Neural progenitor cell (in vitro differentiated cells): ENCODE measurements around the gene NDUFAF8. TPM values are rescaled to one million over a fixed set of nuclear protein-coding genes. Genes with fewer than 3 reads are reported as not detected.
A peak's percentile ranks its signal among the peaks of the same experiment; 100 is the strongest.

ENCODE experiments used
- DNase-seq: peaks from one replicate; pipeline ENCODE4 v3.0.0-alpha.2; 2016; ENCODE audit warnings: low spot score
- H2AFZ ChIP-seq: fragments of 200-600 bp; sonication (generic); replicated peaks from 2 replicates; pipeline ENCODE4 v1.6.1; 2016; ENCODE audit warnings: antibody characterized with exemption
- H3F3A ChIP-seq: fragments of 200-600 bp; sonication (generic); 2 replicates; pipeline ENCODE4 v1.6.1; 2016; ENCODE audit warnings: antibody characterized with exemption, low read depth
- H3K27ac ChIP-seq: fragments of 200-600 bp; sonication (generic); 2 replicates; pipeline ENCODE4 v1.5.1; 2016; ENCODE audit warnings: mild to moderate bottlenecking
- H3K27me3 ChIP-seq: fragments of 200-600 bp; sonication (generic); 2 replicates; pipeline ENCODE4 v1.6.1; 2016; ENCODE audit warnings: mild to moderate bottlenecking, moderate library complexity
- H3K36me3 ChIP-seq: fragments of 200-600 bp; sonication (generic); 2 replicates; pipeline ENCODE4 v1.5.1; 2016
- H3K4me1 ChIP-seq: fragments of 200-600 bp; sonication (generic); 2 replicates; pipeline ENCODE4 v1.6.1; 2016; ENCODE audit warnings: mixed run types
- H3K4me2 ChIP-seq: fragments of 200-600 bp; sonication (generic); 2 replicates; pipeline ENCODE4 v1.6.1; 2016
- H3K4me3 ChIP-seq: fragments of 200-600 bp; sonication (generic); 2 replicates; pipeline ENCODE4 v1.5.1; 2016
- H3K79me2 ChIP-seq: fragments of 200-600 bp; sonication (generic); 2 replicates; pipeline ENCODE4 v1.6.1; 2016; ENCODE audit warnings: low read depth
- H3K9ac ChIP-seq: fragments of 200-600 bp; sonication (generic); 2 replicates; pipeline ENCODE4 v1.6.1; 2016
- H3K9me3 ChIP-seq: fragments of 200-600 bp; sonication (generic); 2 replicates; pipeline ENCODE4 v1.5.1; 2016; ENCODE audit warnings: low read depth
- H4K20me1 ChIP-seq: fragments of 200-600 bp; sonication (generic); 2 replicates; pipeline ENCODE4 v1.6.1; 2016; ENCODE audit warnings: low read depth
- H3K27ac Mint-ChIP-seq: 3 replicates; pipeline ENCODE4 v1.8.0; 2021; ENCODE audit warnings: mixed read lengths
- H3K27me3 Mint-ChIP-seq: 2 replicates; pipeline ENCODE4 v1.8.0; 2022; ENCODE audit warnings: low read depth, mild to moderate bottlenecking, inconsistent platforms, moderate library complexity, mixed read lengths; ENCODE audit not compliant: insufficient read depth
- H3K36me3 Mint-ChIP-seq: 3 replicates; pipeline ENCODE4 v1.8.0; 2021; ENCODE audit warnings: mixed read lengths
- H3K4me1 Mint-ChIP-seq: 3 replicates; pipeline ENCODE4 v1.8.0; 2021; ENCODE audit warnings: mixed read lengths
- H3K4me3 Mint-ChIP-seq: 3 replicates; pipeline ENCODE4 v1.8.0; 2021; ENCODE audit warnings: mild to moderate bottlenecking, moderate library complexity, mixed read lengths
- H3K9me3 Mint-ChIP-seq: 3 replicates; pipeline ENCODE4 v1.8.0; 2020; ENCODE audit warnings: mixed read lengths
- CTCF ChIP-seq: fragments of 200-600 bp; sonication (generic); IDR thresholded peaks from 2 replicates; pipeline ENCODE4 v1.5.1; 2017; ENCODE audit warnings: antibody characterized with exemption, mild to moderate bottlenecking
- EZH2 ChIP-seq: fragments of 200-600 bp; sonication (generic); IDR thresholded peaks from 2 replicates; pipeline ENCODE4 v1.6.1; 2017; ENCODE audit warnings: antibody characterized with exemption, mild to moderate bottlenecking, moderate library complexity
- EZH2phosphoT487 ChIP-seq: fragments of 200-600 bp; sonication (generic); IDR thresholded peaks from 2 replicates; pipeline ENCODE4 v1.6.1; 2017; ENCODE audit warnings: antibody characterized with exemption
- total RNA-seq: library from RNA; depleted of rRNA; stranded (reverse); fragments of >200 nt; gene quantifications from 2 replicates; pipeline ENCODE4 v1.2.3, GENCODE V29; 2015; ENCODE audit warnings: low replicate concordance

The NDUFAF8 gene
- total RNA-seq, 1 donor from 2014 or later, result 34.7 TPM

- Mint-ChIP-seq H3K36me3 (peaks cover 11% of the 10 kb centered on the region), H3K9me3 (no peaks in the 10 kb centered on the region), H3K4me3 (no peak overlapping the region), H3K27ac (no peak overlapping the region), H3K4me1 (peaks cover 16% of the 10 kb centered on the region), H3K27me3 (peaks cover 5% of the 10 kb centered on the region)
- Histone ChIP-seq H3K4me2 (no peak overlapping the region), H3K36me3 (no peaks in the 10 kb centered on the region), H2AFZ (no peak overlapping the region), H3K4me1 (peaks cover 17% of the 10 kb centered on the region), H3K79me2 (peaks cover 27% of the 10 kb centered on the region), H4K20me1 (peaks cover 35% of the 10 kb centered on the region), H3K9me3 (no peaks in the 10 kb centered on the region), H3K27me3 (peaks cover 6% of the 10 kb centered on the region), H3K4me3 (no peak overlapping the region), H3K27ac (no peak overlapping the region), H3K9ac (no peak overlapping the region), H3F3A (peaks cover 13% of the 10 kb centered on the region)
- TF ChIP-seq CTCF, result no peak
- TF ChIP-seq EZH2phosphoT487, result no peak
- no peak for TF ChIP-seq EZH2
- no peak for DNase-seq
These were observed 20.1 kb upstream of the NDUFAF8 start for GRCh38 chr17:81218991-81219390.

GRCh38 chr17:81219476-81220180, 19.5 kb upstream of the NDUFAF8 start:
- Mint-ChIP-seq H3K36me3 (peaks cover 11% of the 10 kb centered on the region), H3K27me3 (peaks cover 5% of the 10 kb centered on the region), H3K4me3 (no peak overlapping the region), H3K27ac (no peak overlapping the region), H3K4me1 (peaks cover 16% of the 10 kb centered on the region), H3K9me3 (no peaks in the 10 kb centered on the region)
- no peak overlapping the region for H3K4me2 ChIP-seq
- H2AFZ ChIP-seq, result no peak overlapping the region
- H3K9me3 ChIP-seq, result no peaks in the 10 kb centered on the region
- no peak for DNase-seq
- H3K36me3 ChIP-seq, result no peaks in the 10 kb centered on the region
- peaks cover 17% of the 10 kb centered on the region for H3K4me1 ChIP-seq
- peaks cover 14% of the 10 kb centered on the region for H3F3A ChIP-seq
- H3K9ac ChIP-seq, result no peak overlapping the region
- H3K79me2 ChIP-seq, result peaks cover 27% of the 10 kb centered on the region
- peaks cover 35% of the 10 kb centered on the region for H4K20me1 ChIP-seq
- H3K27me3 ChIP-seq, result peaks cover 12% of the 10 kb centered on the region
- H3K27ac ChIP-seq, result no peak overlapping the region
- TF ChIP-seq CTCF (no peak), EZH2phosphoT487 (no peak), EZH2 (no peak)
- no peak overlapping the region for H3K4me3 ChIP-seq

DNA sequence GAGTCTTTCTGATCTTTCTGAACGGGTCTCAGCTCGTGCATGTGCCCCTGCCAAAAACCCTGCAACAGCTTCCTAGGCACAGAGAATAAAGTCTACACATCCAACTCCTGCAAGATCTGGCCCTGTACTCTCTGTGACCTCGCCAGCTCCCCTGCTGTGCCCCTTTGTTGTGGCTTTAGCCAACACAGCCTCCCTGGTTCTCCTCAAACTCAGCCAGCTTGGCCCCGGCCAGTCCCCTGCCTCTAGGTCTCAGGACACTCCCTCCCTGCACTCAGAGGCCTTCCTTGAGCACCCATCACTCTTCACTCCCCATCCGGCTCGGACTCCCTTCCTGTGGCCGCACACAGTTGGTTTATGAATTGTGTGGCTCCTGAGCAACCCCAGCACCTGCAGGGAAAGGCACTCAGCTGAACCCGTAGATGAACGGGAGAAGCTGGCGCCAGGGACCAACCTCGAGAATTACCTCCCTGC, 17.7 kb upstream of the NDUFAF8 start:
- DNase-seq, result peak; percentile 83
- peak overlapping the region; percentile 17 for H3K27ac Mint-ChIP-seq
- H3K4me2 ChIP-seq, result peak overlapping the region; percentile 90
- no peak overlapping the region for H2AFZ ChIP-seq
- peaks cover 17% of the 10 kb centered on the region for H3K4me1 ChIP-seq
- H3K27ac ChIP-seq, result no peak overlapping the region
- H3F3A ChIP-seq, result peaks cover 14% of the 10 kb centered on the region
- peak overlapping the region; percentile 87 for H3K4me3 Mint-ChIP-seq
- H3K27me3 Mint-ChIP-seq, result peaks cover 8% of the 10 kb centered on the region
- no peaks in the 10 kb centered on the region for H3K36me3 ChIP-seq
- peak overlapping the region; percentile 88 for H3K4me3 ChIP-seq
- peaks cover 16% of the 10 kb centered on the region for H3K4me1 Mint-ChIP-seq
- TF ChIP-seq EZH2phosphoT487 (no peak), EZH2 (no peak)
- peaks cover 11% of the 10 kb centered on the region for H3K9me3 Mint-ChIP-seq
- no peaks in the 10 kb centered on the region for H3K9me3 ChIP-seq
- H4K20me1 ChIP-seq, result peaks cover 32% of the 10 kb centered on the region
- peaks cover 27% of the 10 kb centered on the region for H3K79me2 ChIP-seq
- peaks cover 12% of the 10 kb centered on the region for H3K27me3 ChIP-seq
- peaks cover 11% of the 10 kb centered on the region for H3K36me3 Mint-ChIP-seq
- no peak overlapping the region for H3K9ac ChIP-seq
